GM12865 (cell line): Measurements from ENCODE around the gene ATG9A.

Experiments
- DNase-seq: peaks from one replicate; pipeline ENCODE4 v3.0.0; 2010; ENCODE audit warnings: low read depth
- H3K4me3 ChIP-seq: 2 replicates; pipeline ENCODE4 v1.5.1; 2011; ENCODE audit warnings: mild to moderate bottlenecking, low read depth, low read length, control low read depth
- TF ChIP-seq, protein P1 (sequence below): IDR thresholded peaks from 2 replicates; pipeline ENCODE4 v1.5.1; 2011; ENCODE audit warnings: low read length, control low read depth, low read depth, inconsistent platforms; ENCODE audit not compliant: insufficient read depth; ENCODE audit errors: missing control alignments

The ATG9A gene

GRCh38 chr2:219246559-219246958 lies 17.1 kb upstream of the ATG9A start:
- TF ChIP-seq, protein P1, sequence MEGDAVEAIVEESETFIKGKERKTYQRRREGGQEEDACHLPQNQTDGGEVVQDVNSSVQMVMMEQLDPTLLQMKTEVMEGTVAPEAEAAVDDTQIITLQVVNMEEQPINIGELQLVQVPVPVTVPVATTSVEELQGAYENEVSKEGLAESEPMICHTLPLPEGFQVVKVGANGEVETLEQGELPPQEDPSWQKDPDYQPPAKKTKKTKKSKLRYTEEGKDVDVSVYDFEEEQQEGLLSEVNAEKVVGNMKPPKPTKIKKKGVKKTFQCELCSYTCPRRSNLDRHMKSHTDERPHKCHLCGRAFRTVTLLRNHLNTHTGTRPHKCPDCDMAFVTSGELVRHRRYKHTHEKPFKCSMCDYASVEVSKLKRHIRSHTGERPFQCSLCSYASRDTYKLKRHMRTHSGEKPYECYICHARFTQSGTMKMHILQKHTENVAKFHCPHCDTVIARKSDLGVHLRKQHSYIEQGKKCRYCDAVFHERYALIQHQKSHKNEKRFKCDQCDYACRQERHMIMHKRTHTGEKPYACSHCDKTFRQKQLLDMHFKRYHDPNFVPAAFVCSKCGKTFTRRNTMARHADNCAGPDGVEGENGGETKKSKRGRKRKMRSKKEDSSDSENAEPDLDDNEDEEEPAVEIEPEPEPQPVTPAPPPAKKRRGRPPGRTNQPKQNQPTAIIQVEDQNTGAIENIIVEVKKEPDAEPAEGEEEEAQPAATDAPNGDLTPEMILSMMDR, result no peak
- DNase-seq, result no peak
- H3K4me3 ChIP-seq, result no peak overlapping the region; the same call in 1 of the 2 replicates

DNA sequence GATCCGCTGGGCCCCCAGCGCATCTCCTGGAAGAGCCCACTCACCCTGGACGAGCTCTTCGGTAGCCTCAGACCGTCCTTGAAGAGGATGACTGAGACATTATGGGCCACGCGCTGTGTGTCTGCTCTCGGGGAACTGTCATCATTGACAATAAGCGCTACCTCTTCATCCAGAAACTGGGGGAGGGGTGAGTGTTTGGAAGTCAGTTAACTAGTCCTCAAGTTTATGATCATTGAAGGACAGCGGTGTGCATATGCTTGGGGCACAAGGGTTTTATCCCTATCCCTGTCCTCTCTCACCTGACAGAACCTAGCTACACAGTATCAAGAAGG lies 16.4 kb upstream of the ATG9A start:
- peak overlapping the region; percentile 82 for H3K4me3 ChIP-seq
- no peak for DNase-seq
- TF ChIP-seq, protein P1, result no peak

GRCh38 chr2:219245148-219245898 lies 15.9 kb upstream of the ATG9A start, which contains the start of the genes GLB1L and STK16:
GLB1L (minus strand) TSS chr2:219245444; CDS start chr2:219243573, 1,871 bp downstream.
STK16 (plus strand) TSS chr2:219245479; CDS start chr2:219246000, 521 bp downstream.
- DNase-seq, result peak; percentile 96
- TF ChIP-seq, protein P1, result no peak
- peak within 1 kb of the TSS; percentile 82 for H3K4me3 ChIP-seq

DNA sequence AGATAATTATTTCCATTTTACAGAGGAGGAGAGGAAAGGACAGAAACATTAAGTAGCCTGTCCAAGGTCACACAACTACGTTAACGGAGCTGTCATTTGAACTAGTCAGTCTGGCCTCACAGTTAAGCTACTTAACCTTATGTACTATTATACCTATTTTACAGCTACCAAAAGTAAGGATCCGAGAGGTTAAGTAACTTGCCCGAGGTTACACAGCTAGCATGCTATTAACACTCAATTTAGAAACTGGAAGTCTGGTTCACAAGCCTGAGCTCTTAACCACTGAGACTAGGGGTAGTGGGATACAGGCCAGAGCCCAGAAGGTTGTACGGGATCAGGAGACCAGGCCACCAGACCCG lies 15.3 kb upstream of the ATG9A start:
- TF ChIP-seq, protein P1, result no peak
- DNase-seq, result no peak
- H3K4me3 ChIP-seq, result peak overlapping the region; percentile 82

- H3K4me3 ChIP-seq, result no peak overlapping the region
These were observed 13.9 kb upstream of the ATG9A start for GRCh38 chr2:219243291-219243761.

DNA sequence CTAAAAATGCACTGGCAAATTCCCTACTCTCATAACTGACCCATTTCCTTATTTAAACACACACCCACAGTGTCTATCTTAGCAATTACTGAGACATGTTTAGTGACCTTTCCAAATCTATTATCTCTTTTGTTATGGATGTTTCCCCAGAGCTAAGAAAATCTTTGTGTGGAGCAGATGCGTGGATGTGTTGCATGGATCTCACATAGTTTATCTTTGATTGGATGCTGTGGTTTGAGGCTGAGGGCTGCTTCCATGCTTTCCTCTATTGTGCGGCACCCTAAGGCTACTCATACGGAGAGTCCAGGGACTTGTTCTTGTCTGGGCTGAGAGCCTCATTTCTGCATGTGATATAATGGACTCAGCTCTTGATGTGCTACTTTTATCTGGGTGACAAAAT lies 4.9 kb upstream of the ATG9A start:
- H3K4me3 ChIP-seq, result no peak overlapping the region
- TF ChIP-seq, protein P1, result no peak
- DNase-seq, result no peak

More at GRCh38 chr2:219243291-219243761, 13.9 kb upstream of the ATG9A start:
- no peak for DNase-seq
- TF ChIP-seq, protein P1, result no peak

DNA sequence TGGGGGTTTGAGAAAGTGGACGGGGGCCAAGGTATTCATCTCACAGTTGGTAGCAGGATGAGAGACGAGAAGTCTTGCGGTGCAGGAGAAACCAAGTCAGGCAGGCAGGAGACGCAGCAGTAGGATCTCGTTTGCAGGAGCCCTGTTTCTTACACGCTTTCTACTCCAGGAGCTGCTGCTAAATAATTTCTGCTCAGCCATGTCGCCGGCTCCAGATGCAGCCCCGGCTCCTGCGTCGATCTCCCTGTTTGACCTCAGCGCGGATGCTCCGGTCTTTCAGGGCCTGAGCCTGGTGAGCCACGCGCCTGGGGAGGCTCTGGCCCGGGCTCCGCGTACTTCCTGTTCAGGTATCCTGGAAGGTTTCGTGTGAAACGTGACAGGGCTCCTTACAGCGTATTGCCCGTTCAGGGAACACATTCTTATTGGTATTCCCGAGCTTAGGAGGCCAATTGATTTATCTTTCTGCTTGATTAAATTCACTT lies 664 bp upstream of the ATG9A start:
- TF ChIP-seq, protein P1, result no peak
- DNase-seq, result peak; percentile 66

More for the DNA sequence above, 664 bp upstream of the ATG9A start:
- peak overlapping the region; percentile 96 for H3K4me3 ChIP-seq
